ENCODE data around the gene WFDC6. TPM values are rescaled to one million over a fixed set of nuclear protein-coding genes. Genes with fewer than 3 reads are reported as not detected.

The WFDC6 gene
- total RNA-seq, 1 experiment from 2014 or later: not detected

- no peak overlapping the region for H4K8ac ChIP-seq (replicated peaks; ENCODE audit: insufficient read length, low read depth, low read length)
- no peak overlapping the region for H2BK5ac ChIP-seq (ENCODE audit: insufficient read length, low read length)
- no peak overlapping the region for H2BK15ac ChIP-seq (ENCODE audit: low read depth, low read length)
- H3K4me3 Mint-ChIP-seq: no peak overlapping the region
- peak; percentile 30 for DNase-seq
- H4K91ac ChIP-seq (ENCODE audit: insufficient read length, low read depth, low read length): no peak overlapping the region
- H3K23ac ChIP-seq (ENCODE audit: insufficient read length, low read depth, low read length): no peak overlapping the region
- H2BK12ac ChIP-seq (ENCODE audit: insufficient read length, low read depth, low read length): no peak overlapping the region
- H3K27ac ChIP-seq (ENCODE audit: insufficient read length, low read depth, low read length): no peak overlapping the region
- no peaks in the 10 kb centered on the region for H3K23me2 ChIP-seq (ENCODE audit: insufficient read length, low read depth, low read length, poor library complexity, severe bottlenecking)
- no peak overlapping the region for H3K56ac ChIP-seq (ENCODE audit: insufficient read length, low read depth, low read length)
- H3K4ac ChIP-seq (ENCODE audit: low read depth, low read length): no peak overlapping the region
- H2AFZ ChIP-seq (ENCODE audit: low read length): no peak overlapping the region
- no peak overlapping the region for H4K5ac ChIP-seq (ENCODE audit: insufficient read length, low read depth, low read length)
- H2BK120ac ChIP-seq (ENCODE audit: low read depth, low read length, poor library complexity, severe bottlenecking): no peak overlapping the region
- no peaks in the 10 kb centered on the region for H3K9me3 ChIP-seq (ENCODE audit: control insufficient read depth, low read depth, low read length)
- no peaks in the 10 kb centered on the region for H3K36me3 Mint-ChIP-seq (ENCODE audit: insufficient read depth in 1 of 3, low read depth in 3 of 3)
- no peak overlapping the region for H3T11ph ChIP-seq (ENCODE audit: low read length)
- peaks cover 5% of the 10 kb centered on the region; the same call in 1 of the 2 replicates for H3K4me1 ChIP-seq (ENCODE audit: insufficient read depth, low read length)
- WGBS (ENCODE audit: extremely low coverage, insufficient read length, low lambda C conversion rate): no CpG with 5 or more reads among the region's 1 CpG
- no peak overlapping the region for H3K9ac ChIP-seq (ENCODE audit: extremely low read depth, insufficient read length, low read length)
- no peaks in the 10 kb centered on the region for H4K20me1 ChIP-seq (ENCODE audit: control insufficient read depth, insufficient read depth, insufficient read length)
- H3K18ac ChIP-seq (ENCODE audit: insufficient read length, low read depth, low read length): no peak overlapping the region
- no peak overlapping the region for H3K4me2 ChIP-seq (ENCODE audit: insufficient read depth, insufficient read length, low read length)
- no peaks in the 10 kb centered on the region for H3K9me3 Mint-ChIP-seq
- TF ChIP-seq CTCF (conservative IDR thresholded peaks at IDR 0.05): no peak
- H3K27ac Mint-ChIP-seq: peak overlapping the region; percentile 60 to 81 (median 76); a peak in 5 of 7 replicates
- H2AK5ac ChIP-seq (ENCODE audit: insufficient read length, low read length): no peak overlapping the region
- no peak overlapping the region for H3K14ac ChIP-seq (ENCODE audit: insufficient read depth, low read length)
- no peaks in the 10 kb centered on the region for H3K27me3 ChIP-seq (ENCODE audit: insufficient read depth, low read length)
- peaks cover 2% of the 10 kb centered on the region; the same call in 1 of the 2 replicates for H3K27me3 Mint-ChIP-seq (ENCODE audit: low read depth)
- H2BK20ac ChIP-seq (ENCODE audit: low read depth, low read length, poor library complexity, severe bottlenecking): no peak overlapping the region
- no peaks in the 10 kb centered on the region for H3K79me1 ChIP-seq (ENCODE audit: insufficient read depth, low read depth, low read length, poor library complexity, severe bottlenecking)
- H3K4me1 Mint-ChIP-seq: peaks cover 37 to 41% of the 10 kb centered on the region in 2 experiments
- H3K79me2 ChIP-seq (ENCODE audit: insufficient read depth, low read length): no peaks in the 10 kb centered on the region
These were observed 38.9 kb upstream of the WFDC6 start for GRCh38 chr20:45578231-45578630.

Data from H9 (cell line).